K562 (cell line): ENCODE data around the gene NEU3. TPM values are rescaled to one million over a fixed set of nuclear protein-coding genes. Genes with fewer than 3 reads are reported as not detected.

Experiments
- BHLHE40 ChIP-seq: IDR thresholded peaks from 2 replicates; pipeline ENCODE4 v1.6.1; 2011; ENCODE audit warnings: low read length, improper control_type of control experiment
- ELF1 ChIP-seq: fragments of 200-800 bp; sonication (Bioruptor generic); IDR thresholded peaks from 2 replicates; pipeline ENCODE4 v1.6.1; 2016; ENCODE audit warnings: missing genetic modification characterization, missing compliant biosample characterization
- HDAC8 ChIP-seq: fragments of 450-650 bp; IDR thresholded peaks from 2 replicates; pipeline ENCODE4 v1.6.1; 2016; ENCODE audit warnings: mild to moderate bottlenecking, missing genetic modification characterization, moderate library complexity, missing compliant biosample characterization
- HNRNPLL ChIP-seq: fragments of 200-400 bp; formaldehyde crosslinking; IDR thresholded peaks from 2 replicates; pipeline ENCODE4 v1.6.1; 2017; ENCODE audit warnings: low read length, low read depth, mild to moderate bottlenecking; ENCODE audit not compliant: poor library complexity, severe bottlenecking
- HOXB6 ChIP-seq: fragments of 250-450 bp; sonication (Bioruptor Pico); IDR thresholded peaks from 2 replicates; pipeline ENCODE4 v1.5.1; 2022; ENCODE audit warnings: mild to moderate bottlenecking, borderline replicate concordance
- IFI16 ChIP-seq: fragments of 250-450 bp; sonication (Bioruptor Pico); IDR thresholded peaks from 2 replicates; pipeline ENCODE4 v2.1.2; 2022; ENCODE audit warnings: mild to moderate bottlenecking, inconsistent platforms
- KHSRP ChIP-seq: fragments of 450-650 bp; IDR thresholded peaks from 2 replicates; pipeline ENCODE4 v1.6.1; 2017
- MBD1 ChIP-seq: fragments of 250-450 bp; sonication (Bioruptor Pico); IDR thresholded peaks from 2 replicates; pipeline ENCODE4 v1.8.0; 2022; ENCODE audit warnings: inconsistent platforms
- MCM2 ChIP-seq: fragments of 450-650 bp; IDR thresholded peaks from 2 replicates; pipeline ENCODE4 v1.6.1; 2017; ENCODE audit warnings: low read depth, mild to moderate bottlenecking
- MIER1 ChIP-seq: fragments of 450-650 bp; IDR thresholded peaks from 2 replicates; pipeline ENCODE4 v1.6.1; 2016; ENCODE audit warnings: antibody characterized with exemption, mild to moderate bottlenecking, low read depth
- NUFIP1 ChIP-seq: fragments of 450-650 bp; IDR thresholded peaks from 2 replicates; pipeline ENCODE4 v1.6.1; 2018; ENCODE audit not compliant: partially characterized antibody
- PHF21A ChIP-seq: fragments of 450-650 bp; IDR thresholded peaks from 2 replicates; pipeline ENCODE4 v1.6.1; 2017; ENCODE audit warnings: low read depth, borderline replicate concordance
- POLR2H ChIP-seq: IDR thresholded peaks from 2 replicates; pipeline ENCODE4 v1.6.1; 2016; ENCODE audit warnings: missing genetic modification characterization, low read depth, mild to moderate bottlenecking, control low read depth, missing compliant biosample characterization, moderate library complexity
- PRMT5 ChIP-seq: sonication (generic); formaldehyde crosslinking; IDR thresholded peaks from 2 replicates; pipeline ENCODE4 v1.5.0; 2020; ENCODE audit warnings: missing genetic modification reagents
- RBM17 ChIP-seq: fragments of 200-400 bp; formaldehyde crosslinking; IDR thresholded peaks from 2 replicates; pipeline ENCODE4 v1.6.1; 2017; ENCODE audit warnings: low read depth, mild to moderate bottlenecking, low read length, borderline replicate concordance
- RBM34 ChIP-seq: fragments of 200-400 bp; formaldehyde crosslinking; IDR thresholded peaks from 2 replicates; pipeline ENCODE4 v1.6.1; 2018; ENCODE audit warnings: low read length, borderline replicate concordance; ENCODE audit not compliant: insufficient read depth
- THAP7 ChIP-seq: fragments of 250-450 bp; sonication (Bioruptor Pico); IDR thresholded peaks from 2 replicates; pipeline ENCODE4 v1.5.0; 2021
- THRB ChIP-seq: fragments of 450-650 bp; formaldehyde crosslinking; conservative IDR thresholded peaks from 2 replicates; pipeline ENCODE4 v1.4.0; 2022; ENCODE audit warnings: mild to moderate bottlenecking, missing genetic modification characterization
- TRIM28 ChIP-seq: fragments of 450-650 bp; IDR thresholded peaks from 2 replicates; pipeline ENCODE4 v1.6.1; 2017
- ZBTB11 ChIP-seq, 3 experiments: fragments of 200-800 bp in 1 of 3; fragments of 250-450 bp in 1 of 3; fragments of 450-650 bp in 1 of 3; sonication (Bioruptor Pico) in 1 of 3; sonication (Bioruptor generic) in 1 of 3; formaldehyde crosslinking in 1 of 3; IDR thresholded peaks; 2 replicates each; pipeline versions ENCODE4 v1.6.1 to v1.8.0; 2016 to 2022; ENCODE audit warnings: mild to moderate bottlenecking in 2 of 3, missing genetic modification characterization in 2 of 3, missing compliant biosample characterization in 1 of 3, moderate library complexity in 1 of 3
- ZNF668 ChIP-seq: fragments of 250-450 bp; sonication (Bioruptor Pico); IDR thresholded peaks from 2 replicates; pipeline ENCODE4 v1.8.0; 2022; ENCODE audit warnings: mild to moderate bottlenecking, inconsistent platforms
- polyA plus RNA-seq, 8 experiments: library from polyadenylated mRNA; depleted of rRNA in 4 of 8; stranded (reverse) in 5 of 8; unstranded in 3 of 8; fragments of >200 nt; fragmentation: Nextera tagmentation in 2 of 8; fragmentation: Illumina TruSeq in 1 of 8; extraction: Ambion mirVana in 2 of 8; extraction: Trizol in 1 of 8; gene quantifications; 2 replicates each; pipeline versions ENCODE4 v1.2.1 to v1.2.3, GENCODE V29; 2011 to 2014; ENCODE audit warnings: inconsistent platforms in 1 of 8, missing spikeins in 1 of 8
- total RNA-seq, 7 experiments: library from RNA; depleted of rRNA in 6 of 7; stranded (reverse); fragments of >200 nt in 6 of 7; fragmentation: Illumina TruSeq in 2 of 7; extraction: Trizol in 2 of 7; gene quantifications; 2 replicates each; pipeline versions ENCODE4 v1.2.1 to v1.2.3, GENCODE V29; 2011 to 2021; ENCODE audit warnings: low replicate concordance in 1 of 7

NEU3 gene
- total and polyA plus RNA-seq, 9 of the 15 experiments (the other 6 are each of a cell fraction or from before 2014, with no cell fraction given): 6.2 to 41.3 (median 31.1) TPM

- TF ChIP-seq ZBTB11 (CRISPR knock-in tag; IDR thresholded peaks at IDR 0.05) (peak; percentile 89 to 99 (median 92); a peak in 5 of 6 replicates), ELF1 (tag) (peak; percentile 34; the same call in 1 of the 2 replicates), BHLHE40 (no peak), RBM34 (no peak), ZNF668 (CRISPR knock-in tag) (no peak), POLR2H (peak; percentile 73), THAP7 (CRISPR knock-in tag) (no peak), HOXB6 (CRISPR knock-in tag) (no peak), MBD1 (CRISPR knock-in tag) (no peak), KHSRP (no peak), PHF21A (no peak), IFI16 (CRISPR knock-in tag) (no peak), HDAC8 (tag) (no peak), MIER1 (no peak), THRB (CRISPR knock-in tag) (no peak), MCM2 (no peak), NUFIP1 (no peak), HNRNPLL (peak; percentile 25), TRIM28 (no peak), RBM17 (no peak), PRMT5 (CRISPR knock-in tag) (no peak)
These were observed at the start of gene NEU3 (continued) for GRCh38 chr11:74988541-74989259.
